ENCODE measurements around the gene BCL11B.

The BCL11B gene

DNA sequence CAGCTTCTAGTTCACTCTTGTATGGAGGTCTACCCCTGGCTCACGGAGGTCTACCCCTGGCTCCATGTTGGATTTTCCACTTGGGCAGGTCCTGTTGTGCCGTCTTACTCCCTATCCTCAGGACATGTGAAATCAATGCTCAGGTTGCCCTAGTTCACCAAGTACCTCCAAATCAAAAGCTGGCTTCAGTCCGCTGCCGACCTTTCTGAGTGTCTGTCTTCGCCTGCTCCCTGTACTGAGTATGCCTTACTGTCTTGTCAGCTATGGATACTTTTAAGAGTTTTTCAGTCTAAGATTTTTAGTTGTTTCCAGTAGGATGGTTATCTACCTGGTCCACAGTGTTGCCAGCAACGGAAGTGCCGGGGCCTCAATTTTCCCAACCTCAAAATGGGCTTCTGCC is 40.1 kb upstream of the BCL11B start:
- DNase-seq (ENCODE audit: low spot score): no peak
- ChIA-PET CTCF (interaction anchor here (0.9 kb wide), 1 partner anchor 8 kb away, joined by 3 read pairs; no protein-coding TSS in a partner anchor), POLR2A (ENCODE audit: low non-redundant PET) (interaction anchor here (0.6 kb wide), 1 partner anchor 1117 kb away, joined by 3 read pairs; no protein-coding TSS in a partner anchor)
- TF ChIP-seq, protein P1, sequence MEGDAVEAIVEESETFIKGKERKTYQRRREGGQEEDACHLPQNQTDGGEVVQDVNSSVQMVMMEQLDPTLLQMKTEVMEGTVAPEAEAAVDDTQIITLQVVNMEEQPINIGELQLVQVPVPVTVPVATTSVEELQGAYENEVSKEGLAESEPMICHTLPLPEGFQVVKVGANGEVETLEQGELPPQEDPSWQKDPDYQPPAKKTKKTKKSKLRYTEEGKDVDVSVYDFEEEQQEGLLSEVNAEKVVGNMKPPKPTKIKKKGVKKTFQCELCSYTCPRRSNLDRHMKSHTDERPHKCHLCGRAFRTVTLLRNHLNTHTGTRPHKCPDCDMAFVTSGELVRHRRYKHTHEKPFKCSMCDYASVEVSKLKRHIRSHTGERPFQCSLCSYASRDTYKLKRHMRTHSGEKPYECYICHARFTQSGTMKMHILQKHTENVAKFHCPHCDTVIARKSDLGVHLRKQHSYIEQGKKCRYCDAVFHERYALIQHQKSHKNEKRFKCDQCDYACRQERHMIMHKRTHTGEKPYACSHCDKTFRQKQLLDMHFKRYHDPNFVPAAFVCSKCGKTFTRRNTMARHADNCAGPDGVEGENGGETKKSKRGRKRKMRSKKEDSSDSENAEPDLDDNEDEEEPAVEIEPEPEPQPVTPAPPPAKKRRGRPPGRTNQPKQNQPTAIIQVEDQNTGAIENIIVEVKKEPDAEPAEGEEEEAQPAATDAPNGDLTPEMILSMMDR (conservative IDR thresholded peaks at IDR 0.05; ENCODE audit: low read depth): no peak
- H3K27ac ChIP-seq: no peak overlapping the region

- TF ChIP-seq, protein P1 (conservative IDR thresholded peaks at IDR 0.05; ENCODE audit: low read depth): no peak
- CTCF ChIA-PET: no interaction called here
Measured at GRCh38 chr14:99309220-99309766, 37.3 kb upstream of the BCL11B start.

GRCh38 chr14:99304208-99304607 is 32.2 kb upstream of the BCL11B start:
- ChIA-PET POLR2A (ENCODE audit: low non-redundant PET) (no interaction called here), CTCF (no interaction called here)
- TF ChIP-seq, protein P1 (conservative IDR thresholded peaks at IDR 0.05; ENCODE audit: low read depth): no peak
- no peak for DNase-seq (ENCODE audit: low spot score)
- no peak overlapping the region for H3K27ac ChIP-seq

More at GRCh38 chr14:99309220-99309766, 37.3 kb upstream of the BCL11B start:
- no peak for DNase-seq (ENCODE audit: low spot score)
- POLR2A ChIA-PET (ENCODE audit: low non-redundant PET): no interaction called here
- H3K27ac ChIP-seq: no peak overlapping the region

GRCh38 chr14:99300190-99300589 is 28.2 kb upstream of the BCL11B start:
- H3K27ac ChIP-seq: no peak overlapping the region
- TF ChIP-seq, protein P1 (conservative IDR thresholded peaks at IDR 0.05; ENCODE audit: low read depth): no peak
- POLR2A ChIA-PET (ENCODE audit: low non-redundant PET): no interaction called here
- no peak for DNase-seq (ENCODE audit: low spot score)
- CTCF ChIA-PET: interaction anchor here (0.8 kb wide), 1 partner anchor 116 kb away, joined by 5 read pairs; no protein-coding TSS in a partner anchor

DNA sequence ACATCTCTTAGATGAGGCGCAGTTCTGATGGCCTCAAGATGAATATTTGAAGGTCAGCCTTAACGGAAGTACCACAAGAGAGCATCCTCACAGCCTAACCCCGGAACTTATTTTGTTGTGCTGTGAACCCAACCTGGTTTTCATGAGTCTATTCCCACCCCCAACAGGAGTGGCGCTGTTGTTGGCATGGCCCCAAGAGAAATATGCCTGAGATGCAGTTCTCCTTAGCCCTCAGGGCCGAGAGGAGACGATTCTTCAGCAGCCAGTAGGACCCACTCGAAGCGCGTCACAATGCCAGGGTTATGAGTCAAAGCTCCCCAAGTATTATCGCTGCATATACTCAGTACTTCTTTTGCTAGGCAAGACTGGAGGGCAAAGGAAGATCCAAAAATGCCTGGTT is 24.5 kb upstream of the BCL11B start:
- ChIA-PET CTCF (interaction anchor here (0.6 to 1.2 kb wide), 2 partner anchors 23 to 593 kb away, joined by 4 read pairs; no protein-coding TSS in a partner anchor), POLR2A (ENCODE audit: low non-redundant PET) (no interaction called here)
- TF ChIP-seq, protein P1 (conservative IDR thresholded peaks at IDR 0.05; ENCODE audit: low read depth): no peak
- no peak overlapping the region for H3K27ac ChIP-seq
- no peak for DNase-seq (ENCODE audit: low spot score)

- POLR2A ChIA-PET (ENCODE audit: low non-redundant PET): no interaction called here
- CTCF ChIA-PET: interaction anchor here (1.5 kb wide), 1 partner anchor 31 kb away, joined by 7 read pairs; no protein-coding TSS in a partner anchor
- no peak for DNase-seq (ENCODE audit: low spot score)
- no peak overlapping the region for H3K27ac ChIP-seq
- TF ChIP-seq, protein P1 (conservative IDR thresholded peaks at IDR 0.05; ENCODE audit: low read depth): no peak
Measured at GRCh38 chr14:99289394-99290189, 17.6 kb upstream of the BCL11B start.
